Superior temporal gyrus (tissue), 1 donor: ENCODE results near the gene TOMM6.

Source experiments
- DNase-seq: peaks from one replicate; pipeline ENCODE4 v3.0.0-alpha.2; 2016; ENCODE audit errors: extremely low spot score

The TOMM6 gene

DNA sequence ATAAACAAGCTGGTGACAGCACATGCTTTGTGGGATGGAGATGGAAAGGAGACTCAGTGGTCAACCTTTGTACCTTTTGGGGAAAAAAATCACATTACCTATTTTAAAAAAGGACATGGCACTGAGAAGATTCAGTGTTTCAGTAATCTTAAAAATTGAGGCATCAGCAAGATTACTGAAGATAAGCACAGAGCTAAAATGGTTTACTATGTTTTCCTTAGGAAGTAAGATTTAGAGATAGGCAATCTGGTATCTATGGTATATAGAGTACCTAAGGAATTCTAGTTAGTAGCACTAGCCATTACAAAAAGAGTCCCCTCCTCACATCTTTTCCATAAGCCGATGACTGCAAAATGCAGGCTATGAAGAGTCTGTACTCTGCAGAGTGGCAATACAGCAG, 35.7 kb downstream of the TOMM6 start:
- DNase-seq: no peak

GRCh38 chr6:41824571-41825569, 37.4 kb downstream of the TOMM6 start:
- DNase-seq: no peak

DNA sequence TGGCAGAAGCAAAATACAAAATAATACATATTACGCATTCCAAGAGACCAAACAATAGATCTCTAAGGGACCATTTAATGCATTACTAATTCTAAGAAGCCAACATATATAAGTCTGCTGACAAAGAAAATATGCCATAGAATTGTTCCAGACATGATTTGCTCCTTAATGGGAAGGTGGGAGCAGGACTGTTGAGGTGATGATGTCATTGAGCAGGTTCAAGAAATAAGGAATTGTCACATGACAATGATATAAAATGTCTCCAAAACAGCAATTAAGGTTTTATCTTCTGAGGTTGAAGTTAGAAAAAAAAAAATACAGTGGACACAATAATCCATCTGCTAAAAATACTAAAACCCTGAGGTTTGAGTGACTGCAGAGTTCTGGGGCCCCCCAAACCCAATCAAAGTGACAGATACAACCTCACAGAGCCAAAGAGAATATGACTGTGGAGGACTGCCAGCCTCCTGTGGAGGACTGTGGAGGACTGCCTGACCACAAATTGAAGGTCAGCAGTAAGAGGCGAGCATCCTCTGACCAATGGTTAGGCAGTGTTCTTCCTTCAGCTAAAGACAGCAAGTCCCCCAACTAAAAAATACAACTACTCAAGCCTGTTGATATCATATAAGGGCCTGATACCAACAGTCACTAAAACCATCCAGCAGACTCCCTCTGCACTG, 39.0 kb downstream of the TOMM6 start:
- no peak for DNase-seq

GRCh38 chr6:41832263-41832662, 44.8 kb downstream of the TOMM6 start:
- DNase-seq: no peak

DNA sequence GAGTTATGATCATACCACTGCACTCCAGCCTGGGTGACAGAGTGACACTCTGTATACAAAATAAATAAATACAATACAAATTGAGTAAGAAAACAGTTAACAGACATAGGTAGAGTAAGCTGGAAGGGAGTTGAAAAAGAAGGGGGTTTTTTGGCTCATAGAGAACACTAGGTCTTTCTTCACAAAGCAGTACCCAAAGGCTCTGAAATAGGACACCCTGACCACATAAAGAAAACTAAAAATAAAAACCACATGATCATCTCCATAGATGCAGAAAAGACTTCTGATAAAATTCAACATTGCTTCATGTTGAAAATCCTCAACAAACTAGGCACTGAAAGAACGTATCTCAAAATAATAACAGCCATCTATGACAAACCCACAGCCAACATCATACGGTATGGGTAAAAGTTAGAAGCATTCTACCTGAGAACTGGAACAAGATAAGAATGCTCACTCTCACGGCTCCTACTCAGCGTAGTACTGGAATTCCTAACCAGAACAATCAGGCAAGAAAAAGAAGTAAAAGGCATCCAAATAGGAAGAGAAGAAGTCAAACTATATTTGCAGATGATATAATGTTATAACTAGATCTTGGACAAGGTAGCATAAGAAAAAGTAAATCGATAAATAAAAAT, 48.6 kb downstream of the TOMM6 start:
- DNase-seq: no peak

DNA sequence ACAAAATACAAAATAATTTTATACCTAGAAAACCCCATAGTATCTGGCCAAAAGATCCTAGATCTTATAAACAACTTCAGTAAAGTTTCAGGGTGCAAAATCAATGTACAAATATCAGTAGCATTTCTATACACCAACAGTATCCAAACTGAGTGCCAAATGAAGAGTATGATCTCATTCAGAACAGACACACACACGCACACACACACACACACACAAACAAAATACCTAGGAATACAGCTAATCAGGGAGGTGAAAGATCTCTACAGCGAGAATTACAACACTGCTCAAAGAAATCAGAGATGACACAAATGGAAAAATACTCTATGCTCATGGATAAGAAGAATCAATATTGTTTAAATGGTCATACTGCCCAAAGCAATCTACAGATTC, 49.2 kb downstream of the TOMM6 start:
- no peak for DNase-seq
